GM11168 (cell line): Measurements from ENCODE around the gene ENTPD2.

ENCODE experiments used
- in situ Hi-C: fragments of 300-500 bp; cut with MboI; formaldehyde crosslinking; loops from one replicate; pipeline ENCODE4 v1.12.0; 2022; ENCODE audit warnings: low sequenced_read_pairs; ENCODE audit not compliant: unreplicated experiment

Gene ENTPD2

GRCh38 chr9:137048655-137049543 lies 5.0 kb downstream of the ENTPD2 start:
- in situ Hi-C loops, result no loop called here

GRCh38 chr9:137046088-137046787 lies 7.6 kb downstream of the ENTPD2 start, which contains the start of gene NPDC1:
Gene NPDC1, minus strand, starts transcription at chr9:137046177. Its CDS starts 188 bp downstream, at chr9:137045989.
- in situ Hi-C loops, result no loop called here

GRCh38 chr9:137045294-137046087 lies 8.4 kb downstream of the ENTPD2 start:
- in situ Hi-C loops, result no loop called here

GRCh38 chr9:137044502-137045177 lies 9.2 kb downstream of the ENTPD2 start:
- in situ Hi-C loops, result no loop called here

- in situ Hi-C loops, result no loop called here
Observed at GRCh38 chr9:137044037-137044436, 9.8 kb downstream of the ENTPD2 start.

GRCh38 chr9:137042751-137043727 lies 10.8 kb downstream of the ENTPD2 start:
- in situ Hi-C loops, result no loop called here

GRCh38 chr9:137041124-137041523 lies 12.7 kb downstream of the ENTPD2 start:
- in situ Hi-C loops, result no loop called here

- in situ Hi-C loops, result no loop called here
Observed at GRCh38 chr9:137040568-137040967, 13.3 kb downstream of the ENTPD2 start.

GRCh38 chr9:137039611-137040366 lies 14.1 kb downstream of the ENTPD2 start:
- in situ Hi-C loops, result loop anchor here (10.0 kb wide), 1 partner anchor 255 kb away; no protein-coding TSS in a partner anchor

- in situ Hi-C loops, result loop anchor here (10.0 kb wide), 1 partner anchor 254 kb away; no protein-coding TSS in a partner anchor
Observed at GRCh38 chr9:137038916-137039315, 14.9 kb downstream of the ENTPD2 start.

GRCh38 chr9:137037483-137037882 lies 16.4 kb downstream of the ENTPD2 start:
- in situ Hi-C loops, result loop anchor here (10.0 kb wide), 1 partner anchor 253 kb away; no protein-coding TSS in a partner anchor

GRCh38 chr9:137037035-137037434 lies 16.8 kb downstream of the ENTPD2 start:
- in situ Hi-C loops, result loop anchor here (10.0 kb wide), 1 partner anchor 252 kb away; no protein-coding TSS in a partner anchor

- in situ Hi-C loops, result loop anchor here (10.0 kb wide), 1 partner anchor 251 kb away; no protein-coding TSS in a partner anchor
Observed at GRCh38 chr9:137035937-137036336, 17.9 kb downstream of the ENTPD2 start.

- in situ Hi-C loops, result loop anchor here (10.0 kb wide), 1 partner anchor 251 kb away; no protein-coding TSS in a partner anchor
Observed at GRCh38 chr9:137035507-137035834, 18.4 kb downstream of the ENTPD2 start.

GRCh38 chr9:137034709-137035506 lies 19.0 kb downstream of the ENTPD2 start:
- in situ Hi-C loops, result loop anchor here (10.0 kb wide), 1 partner anchor 250 kb away; no protein-coding TSS in a partner anchor

GRCh38 chr9:137034039-137034708 lies 19.7 kb downstream of the ENTPD2 start:
- in situ Hi-C loops, result loop anchor here (10.0 kb wide), 1 partner anchor 249 kb away; no protein-coding TSS in a partner anchor
